Activated CD8-positive, alpha-beta memory T cell treated with anti-CD3 and anti-CD28 coated beads, Interleukin-2, amount 50 U/mL, for 24 hours (primary cell): ENCODE measurements around the gene E2F2.

Source experiments
- DNase-seq: peaks from one replicate; pipeline ENCODE4 v3.0.0-alpha.2; 2020; ENCODE audit errors: extremely low read depth

The E2F2 gene

DNA sequence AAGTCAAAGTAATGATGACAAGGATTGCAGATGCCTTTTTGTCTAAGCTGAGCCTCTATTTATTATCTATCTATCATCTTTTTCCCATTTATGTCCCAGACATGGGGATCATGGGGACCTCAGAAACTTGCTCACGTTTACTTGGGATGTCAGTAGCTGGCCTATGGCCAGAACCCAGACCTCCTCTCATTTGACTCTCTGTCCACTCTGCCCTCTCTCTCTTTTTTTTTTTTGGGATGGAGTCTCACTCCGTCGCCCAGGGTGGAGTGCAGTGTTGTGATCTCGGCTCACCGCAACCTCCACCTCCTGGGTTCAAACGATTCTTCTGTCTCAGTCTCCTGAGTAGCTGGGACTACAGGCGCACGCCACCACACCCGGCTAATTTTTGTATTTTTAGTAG lies 32.0 kb upstream of the E2F2 start:
- DNase-seq: no peak

DNA sequence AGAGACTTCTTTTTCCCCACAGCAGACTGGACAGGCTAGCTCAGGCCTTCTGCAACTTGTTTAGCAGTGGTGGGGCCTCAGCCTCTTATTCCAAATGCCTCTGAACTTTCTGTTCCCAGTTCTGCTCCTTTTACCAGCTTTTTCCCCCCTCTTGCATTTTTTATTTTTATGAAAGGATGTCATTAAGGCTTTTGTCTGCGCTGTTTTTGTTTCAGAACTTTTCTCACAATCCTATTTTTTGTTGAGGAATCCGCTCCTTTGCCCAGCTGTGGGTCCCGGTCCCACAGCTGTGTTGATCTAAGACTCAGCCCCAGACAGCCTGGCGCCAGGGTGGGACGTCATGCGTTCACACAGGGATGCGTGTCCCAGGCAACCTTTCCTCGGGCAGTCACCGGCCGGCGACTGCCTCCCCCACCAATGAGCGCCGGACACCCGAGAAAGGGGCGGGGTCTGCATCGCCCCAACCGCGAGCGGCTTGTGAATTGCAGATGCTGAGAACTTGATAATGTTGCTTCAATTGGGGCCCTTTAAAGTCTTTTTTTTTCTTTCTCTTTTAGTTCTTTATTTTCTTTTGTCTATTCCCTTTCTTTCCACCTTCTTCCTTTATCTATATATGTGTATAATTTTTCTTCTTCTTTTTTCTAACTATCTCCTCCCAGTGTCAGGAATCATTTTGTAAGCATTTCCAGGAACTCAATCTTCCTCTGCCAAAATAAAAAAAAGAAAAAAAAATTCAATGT lies 31.3 kb upstream of the E2F2 start:
- no peak for DNase-seq

DNA sequence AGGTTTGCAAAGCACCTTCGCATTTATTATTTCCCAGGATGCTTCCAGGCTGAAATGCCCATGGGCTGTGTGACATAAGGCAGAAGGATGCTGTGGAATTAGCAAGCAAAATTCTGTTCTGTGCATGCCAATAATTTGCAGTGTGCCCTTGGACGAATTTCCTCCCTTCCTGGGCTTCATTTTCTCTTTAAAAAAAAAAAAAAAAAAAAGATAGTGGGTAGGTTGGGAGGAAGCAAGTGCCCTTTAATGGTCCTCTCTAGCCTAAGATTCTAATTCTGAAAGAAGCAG lies 30.7 kb upstream of the E2F2 start:
- DNase-seq: no peak

DNA sequence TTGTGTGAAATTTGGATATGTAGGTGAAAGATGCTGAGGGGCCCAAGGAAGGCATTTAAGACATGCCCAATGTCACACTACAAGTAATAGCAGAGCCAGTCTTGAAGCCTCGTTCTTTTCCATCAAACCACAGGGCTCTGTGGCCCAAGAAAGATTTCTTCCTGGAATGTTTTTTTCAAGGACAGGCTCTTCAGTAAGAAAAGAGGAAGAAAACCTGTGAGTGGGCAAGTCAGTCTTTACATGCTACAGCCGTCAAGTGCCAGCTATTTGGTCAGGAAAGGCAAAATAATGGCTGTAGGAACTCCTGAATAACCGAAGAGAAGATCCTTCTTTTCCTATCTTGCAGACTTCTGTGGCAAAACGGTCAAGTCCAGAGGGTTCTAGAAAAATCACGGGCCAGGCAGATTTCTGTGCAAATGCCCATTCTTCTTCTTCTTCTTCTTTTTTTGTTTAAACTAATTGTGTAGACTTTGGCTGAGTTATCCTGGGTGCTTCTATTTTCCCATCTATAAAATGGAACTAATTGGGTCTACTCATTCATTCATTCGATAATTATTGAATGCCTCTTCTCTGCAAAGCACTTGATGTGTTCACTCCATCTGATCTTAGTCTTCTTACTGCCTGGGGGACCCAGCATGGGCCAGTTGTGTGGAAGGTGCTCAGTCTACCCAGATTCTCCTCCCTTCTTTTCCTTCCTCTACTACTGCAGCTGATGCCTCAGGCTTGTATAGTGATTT lies 30.2 kb upstream of the E2F2 start:
- no peak for DNase-seq

- DNase-seq: no peak
Measured at GRCh38 chr1:23559985-23560741, 29.1 kb upstream of the E2F2 start.

DNA sequence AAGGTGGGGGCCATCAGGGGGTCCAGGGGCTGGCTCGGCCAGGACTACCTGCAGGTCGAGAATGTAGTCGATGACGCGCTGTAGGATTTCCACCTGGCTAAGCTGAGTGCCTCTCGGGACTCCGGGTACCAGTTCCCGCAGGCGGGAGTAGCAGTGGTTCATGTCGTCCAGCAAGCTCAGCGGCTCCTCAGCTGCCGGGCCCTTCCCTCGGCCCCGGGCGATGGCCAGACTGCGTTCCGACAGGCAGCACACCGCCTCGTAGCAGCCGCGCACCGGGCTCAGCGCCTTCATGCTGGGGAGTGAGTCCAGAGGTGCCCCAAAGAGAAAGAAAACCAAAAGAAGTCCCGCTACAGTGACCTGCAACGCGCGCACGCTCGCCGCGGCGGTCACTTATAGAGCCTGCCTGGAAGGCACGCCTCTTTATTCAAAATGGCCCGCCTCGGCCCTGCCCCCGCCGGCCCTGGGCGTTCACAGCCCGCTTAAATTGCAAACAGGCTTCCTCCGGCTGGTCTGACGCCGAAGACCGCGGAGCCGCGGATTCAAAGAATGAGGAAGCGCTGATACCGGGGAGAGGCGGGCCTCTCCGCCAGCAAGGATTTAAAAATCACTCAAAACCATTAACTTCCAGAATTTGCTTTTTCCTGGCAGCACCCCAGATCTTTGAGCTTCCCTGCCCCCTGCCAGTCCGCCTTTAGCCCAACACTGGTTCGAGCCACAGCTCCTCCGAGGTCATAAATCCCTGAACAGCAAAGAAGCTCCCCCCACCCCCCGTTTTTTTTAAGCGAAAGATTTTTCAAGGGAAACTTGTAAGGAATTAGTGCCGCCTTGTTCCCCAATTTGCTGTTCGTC lies 28.3 kb upstream of the E2F2 start, which contains the start of gene ID3:
Gene ID3, minus strand, starts transcription at position 366 of the 849 bp plus-strand sequence. Its CDS starts 75 bp downstream, at position 291.
- peak; percentile 74 for DNase-seq

- no peak for DNase-seq
Measured at GRCh38 chr1:23558872-23559135, 27.8 kb upstream of the E2F2 start.

DNA sequence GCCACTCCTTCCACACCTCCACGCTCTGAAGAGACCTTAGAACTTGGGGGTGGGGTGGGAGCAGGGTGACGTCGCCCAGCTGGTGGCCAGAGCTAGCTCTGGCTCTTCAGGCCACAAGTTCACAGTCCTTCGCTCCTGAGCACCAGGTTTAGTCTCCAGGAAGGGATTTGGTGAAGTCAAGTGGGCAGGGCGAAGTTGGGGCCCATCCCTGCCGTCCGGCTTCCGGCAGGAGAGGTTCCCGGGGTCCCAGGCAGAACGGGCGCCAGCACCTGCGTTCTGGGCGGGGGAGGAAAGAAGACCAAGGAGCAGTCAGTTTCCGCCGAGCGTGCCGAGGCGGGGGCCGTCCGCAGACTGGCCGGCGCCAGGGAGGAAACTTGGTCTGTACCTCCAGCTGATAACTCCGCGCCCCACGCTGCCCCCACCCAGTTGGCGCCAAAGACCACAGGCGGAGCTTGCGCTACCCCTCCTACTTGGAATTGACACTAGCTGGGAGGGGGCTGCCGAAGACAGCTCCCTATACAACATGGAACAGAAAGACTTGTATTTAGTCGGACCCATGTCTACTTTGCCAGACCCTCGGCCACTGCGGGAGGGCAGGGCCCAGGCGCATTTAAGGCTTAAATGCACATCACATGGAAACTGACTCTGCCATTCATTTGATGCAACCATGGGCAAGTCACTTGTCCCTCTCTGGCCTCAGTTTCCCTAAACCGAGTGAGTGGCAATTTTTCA lies 27.3 kb upstream of the E2F2 start:
- DNase-seq: no peak

GRCh38 chr1:23557471-23558124 lies 26.6 kb upstream of the E2F2 start:
- DNase-seq: no peak

GRCh38 chr1:23556635-23557470 lies 25.8 kb upstream of the E2F2 start:
- DNase-seq: no peak

GRCh38 chr1:23555986-23556634 lies 25.1 kb upstream of the E2F2 start:
- no peak for DNase-seq

DNA sequence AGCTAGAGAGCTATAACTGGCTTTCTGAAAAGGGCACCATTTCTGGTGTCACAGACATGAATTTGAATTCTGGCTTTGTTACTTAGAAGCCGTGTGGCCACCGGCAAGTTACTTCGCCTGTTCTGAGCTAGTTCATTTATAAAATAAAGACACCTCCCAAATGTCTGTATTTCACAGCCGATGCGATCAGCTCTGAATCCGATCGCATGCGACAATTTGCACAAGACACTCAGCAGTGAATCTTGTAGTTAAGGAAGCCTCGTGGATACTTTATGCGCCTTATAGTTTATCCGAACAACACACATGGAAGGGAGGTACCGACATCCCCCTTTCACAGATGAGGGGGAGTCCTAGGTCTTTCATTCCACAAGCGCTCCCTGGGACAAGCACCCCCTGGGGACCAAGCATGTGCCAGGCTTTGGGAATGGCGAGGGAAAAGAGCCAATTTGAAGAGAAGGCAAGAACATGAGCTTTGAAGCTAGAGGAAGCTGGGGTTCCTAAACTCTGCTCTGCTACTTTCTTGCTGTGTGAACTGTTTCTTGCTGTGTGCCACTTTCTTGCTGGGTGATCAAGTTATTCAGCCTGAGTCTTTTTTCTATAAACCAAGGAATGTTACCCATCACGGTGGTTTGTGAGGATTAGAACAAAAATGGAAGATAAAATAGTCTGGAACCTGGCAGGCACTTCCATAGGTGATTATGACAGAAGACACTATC lies 24.4 kb upstream of the E2F2 start:
- no peak for DNase-seq

DNA sequence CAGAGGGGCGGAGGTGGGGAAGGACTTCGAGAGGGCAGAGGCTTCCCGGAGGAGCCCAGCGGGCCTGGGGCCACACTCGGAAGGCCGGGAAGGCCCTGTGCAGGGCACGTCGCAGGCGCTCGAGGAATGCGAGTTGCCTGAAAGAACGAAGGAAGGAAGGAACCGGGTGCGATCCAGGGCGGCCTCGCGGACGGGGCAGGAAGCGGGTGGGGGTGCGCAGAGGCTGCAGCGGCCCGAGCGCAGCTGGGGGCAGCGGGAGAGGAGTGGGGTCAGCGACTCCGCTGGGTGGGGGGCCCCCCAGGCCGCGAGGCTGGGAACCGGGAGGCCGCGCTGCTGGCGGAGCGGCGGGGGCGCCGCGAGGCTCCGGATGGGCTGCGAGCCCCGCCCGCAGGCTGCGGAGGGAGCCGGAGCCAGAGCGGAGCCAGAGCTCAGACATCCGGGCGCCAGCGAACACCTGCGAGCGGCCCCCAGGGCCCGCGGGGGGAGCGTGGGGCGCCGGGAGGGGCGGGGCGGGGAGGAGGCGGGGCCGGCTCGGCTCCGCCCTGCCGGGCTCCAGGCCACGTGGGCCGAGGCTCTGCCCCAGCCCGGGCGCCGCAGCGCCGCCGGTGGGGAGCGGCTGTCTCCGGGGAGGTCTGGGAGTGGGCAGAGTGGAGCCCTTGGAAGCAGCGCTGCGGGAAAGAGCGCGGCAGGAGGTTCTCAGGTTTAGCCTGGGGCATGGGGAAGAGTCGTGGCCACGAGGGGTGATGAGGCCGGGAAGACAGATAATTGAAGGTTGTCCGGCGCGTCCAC lies 23.6 kb upstream of the E2F2 start:
- peak; percentile 45 for DNase-seq

DNA sequence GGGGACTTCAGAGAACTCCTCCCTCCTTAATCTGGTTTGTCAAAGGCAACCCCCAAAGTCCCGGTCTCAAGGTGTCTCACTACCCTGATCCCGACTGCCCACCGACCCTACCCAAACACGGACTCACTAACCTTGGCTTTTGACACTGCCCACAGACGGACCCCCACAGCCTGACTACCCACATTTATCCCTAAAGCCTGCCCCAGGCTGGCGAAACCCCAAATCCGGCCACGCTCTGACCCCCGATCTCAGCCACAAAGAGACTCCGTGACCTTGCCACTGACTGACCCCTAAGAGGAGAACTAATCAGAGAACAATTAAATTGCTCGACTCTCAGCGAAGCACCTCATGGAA lies 23.1 kb upstream of the E2F2 start:
- DNase-seq: no peak

- no peak for DNase-seq
Measured at GRCh38 chr1:23553231-23554126, 22.4 kb upstream of the E2F2 start.

- no peak for DNase-seq
Measured at GRCh38 chr1:23551849-23552248, 20.8 kb upstream of the E2F2 start.

DNA sequence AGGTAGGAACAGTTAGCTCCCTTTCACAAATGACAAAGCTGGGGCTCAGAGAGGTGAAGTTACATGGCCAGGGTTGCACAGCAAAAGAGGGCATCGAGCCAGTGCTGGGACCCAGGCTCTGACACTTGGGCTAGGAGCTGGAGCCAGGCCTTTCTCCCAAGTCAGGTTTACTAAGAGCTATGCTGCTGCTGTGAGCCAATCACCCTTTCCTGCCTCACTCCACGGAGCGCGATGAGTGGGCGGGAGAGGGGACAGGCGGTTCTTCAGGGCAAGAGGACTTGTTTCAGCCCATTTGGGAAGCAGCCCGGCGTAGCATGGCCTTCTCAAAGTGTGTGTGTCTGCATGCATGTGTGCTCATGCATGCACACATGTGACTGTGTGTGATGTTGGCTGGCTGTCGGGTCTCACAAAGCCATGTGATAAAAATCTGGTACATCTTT lies 17.7 kb upstream of the E2F2 start:
- DNase-seq: no peak
